Prostate gland (tissue), 2 donors: ENCODE measurements around the gene VPS26C. TPM values are rescaled to one million over a fixed set of nuclear protein-coding genes. Genes with fewer than 3 reads are reported as not detected.

Experiments used
- DNase-seq: peaks from one replicate; pipeline ENCODE4 v3.0.0-alpha.2; 2019; ENCODE audit warnings: low spot score
- H3K27ac ChIP-seq, 2 donors: fragments of 200-600 bp; sonication (generic); 2 replicates each; pipeline ENCODE4 v1.5.1; 2017 to 2019
- H3K27me3 ChIP-seq: fragments of 200-600 bp; sonication (generic); replicated peaks from 2 replicates; pipeline ENCODE4 v1.5.1; 2019; ENCODE audit not compliant: insufficient read depth
- H3K36me3 ChIP-seq, 2 donors: fragments of 200-600 bp; sonication (generic); 1 replicate in 1 of 2; 2 replicates in 1 of 2; pipeline versions ENCODE4 v1.5.1 to v1.8.1; 2017 to 2019
- H3K4me1 ChIP-seq: fragments of 200-600 bp; sonication (generic); replicated peaks from 2 replicates; pipeline ENCODE4 v1.5.1; 2019
- H3K4me3 ChIP-seq, 2 donors: fragments of 200-600 bp; sonication (generic); 2 replicates each; pipeline ENCODE4 v1.5.1; 2017 to 2019
- H3K9me3 ChIP-seq: fragments of 200-600 bp; sonication (generic); 2 replicates; pipeline ENCODE4 v1.5.1; 2017
- CTCF ChIP-seq, 4 experiments: fragments of 200-600 bp in 2 of 4; fragments of 450-650 bp in 2 of 4; sonication (generic) in 2 of 4; IDR thresholded peaks; 1 replicate in 3 of 4; 2 replicates in 1 of 4; pipeline ENCODE4 v1.5.1; 2016 to 2019; ENCODE audit warnings: antibody characterized with exemption in 4 of 4, mild to moderate bottlenecking in 2 of 4, moderate library complexity in 2 of 4
- POLR2A ChIP-seq: fragments of 450-650 bp; IDR thresholded peaks from one replicate; pipeline ENCODE4 v1.6.1; 2016; ENCODE audit warnings: antibody characterized with exemption, mild to moderate bottlenecking
- POLR2AphosphoS5 ChIP-seq: sonication (generic); formaldehyde crosslinking; IDR thresholded peaks from one replicate; pipeline ENCODE4 v1.6.1; 2017; ENCODE audit warnings: antibody characterized with exemption
- WGBS: methylation state at CpG from one replicate; pipeline ENCODE4 v1.1.5; 2018; 5-methylcytosine and 5-hydroxymethylcytosine counted together
- intact Hi-C: fragments of 100-400 bp; cut with DNase I; formaldehyde crosslinking; loops from one replicate; pipeline ENCODE4 v1.14.2; 2022
- total RNA-seq, 2 donors: library from RNA; depleted of rRNA; stranded (reverse); fragments of >200 nt; gene quantifications; one replicate each; pipeline ENCODE4 v1.1.0, GENCODE V29; 2016

The VPS26C gene
- total RNA-seq, 2 donors from 2014 or later, result 36.8 to 46.1 TPM

GRCh38 chr21:37273440-37273839 is 6.3 kb upstream of the VPS26C start:
- intact Hi-C loops, result no loop called here
- no peaks in the 10 kb centered on the region for H3K27me3 ChIP-seq
- H3K4me3 ChIP-seq, result no peak overlapping the region
- TF ChIP-seq POLR2AphosphoS5, result no peak
- TF ChIP-seq POLR2A, result no peak
- TF ChIP-seq CTCF (IDR thresholded peaks at IDR 0.05), result no peak
- no peaks in the 10 kb centered on the region for H3K4me1 ChIP-seq
- 69% methylated on average over 1 of the region's 1 CpG for WGBS
- no peaks in the 10 kb centered on the region for H3K36me3 ChIP-seq
- no peak for DNase-seq
- H3K27ac ChIP-seq, result no peak overlapping the region
- no peaks in the 10 kb centered on the region for H3K9me3 ChIP-seq

DNA sequence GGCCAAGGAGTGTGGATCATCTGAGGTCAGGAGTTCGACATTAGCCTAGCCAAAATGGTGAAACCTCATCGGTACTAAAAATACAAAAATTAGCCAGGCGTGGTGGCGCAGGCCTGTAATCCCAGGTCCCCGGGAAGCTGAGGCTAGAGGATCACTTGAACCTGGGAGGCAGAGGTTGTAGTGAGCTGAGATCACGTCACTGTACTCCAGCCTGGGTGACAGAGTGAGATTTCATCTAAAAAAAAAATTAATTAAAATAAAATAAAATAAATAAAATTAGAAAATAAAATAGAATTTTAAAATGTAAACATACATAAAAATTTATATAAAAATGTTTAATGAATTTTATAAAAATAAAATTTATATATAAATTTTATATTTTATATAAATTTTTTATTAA is 5.8 kb upstream of the VPS26C start:
- no peak for DNase-seq
- intact Hi-C loops, result no loop called here
- 97% methylated on average over 6 of the region's 6 CpGs for WGBS

DNA sequence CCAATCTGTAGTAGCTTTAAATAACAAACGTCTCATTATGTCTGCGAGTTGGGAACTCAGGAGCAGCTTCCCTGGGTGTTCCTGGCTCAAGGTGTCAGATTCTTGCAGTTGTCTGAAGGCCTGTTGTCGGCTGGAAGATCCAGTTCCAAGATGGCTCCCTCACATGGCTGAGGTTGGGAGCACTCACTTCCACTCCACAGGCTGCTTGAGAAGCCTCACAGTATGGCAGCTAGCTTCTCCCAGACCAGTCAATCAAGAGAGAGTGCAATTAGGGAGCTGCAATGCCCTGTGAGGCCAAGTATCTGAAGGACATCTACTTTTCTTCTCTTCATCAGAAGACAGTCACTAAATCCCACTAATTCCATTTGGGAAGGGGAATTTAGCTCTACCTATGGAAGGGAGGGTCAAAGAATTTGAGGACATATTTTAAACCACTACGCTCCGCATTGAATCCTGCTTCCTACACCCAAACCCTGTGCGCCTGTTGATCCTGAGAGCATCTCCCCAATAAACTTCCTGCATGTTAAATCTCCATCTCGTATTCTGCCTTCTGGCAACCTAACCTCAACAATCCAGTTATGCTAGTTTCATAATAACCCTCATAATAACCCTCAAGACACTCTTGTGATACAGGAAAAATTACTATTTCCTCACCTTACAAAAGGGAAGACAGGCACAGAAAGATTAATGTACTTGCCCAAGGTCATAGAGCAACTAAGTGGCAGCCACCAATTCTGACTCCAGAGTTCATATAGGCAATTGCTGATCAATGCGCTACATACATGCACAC is 3.6 kb upstream of the VPS26C start:
- Histone ChIP-seq H3K27ac (no peak overlapping the region), H3K4me3 (no peak overlapping the region), H3K36me3 (no peaks in the 10 kb centered on the region), H3K27me3 (no peaks in the 10 kb centered on the region), H3K9me3 (no peaks in the 10 kb centered on the region), H3K4me1 (peaks cover 4% of the 10 kb centered on the region)
- WGBS, result 78% methylated on average over 8 of the region's 8 CpGs
- intact Hi-C loops, result no loop called here
- TF ChIP-seq POLR2A, result no peak
- TF ChIP-seq POLR2AphosphoS5, result no peak
- no peak for TF ChIP-seq CTCF (IDR thresholded peaks at IDR 0.05)
- no peak for DNase-seq

More for the DNA sequence above, 5.8 kb upstream of the VPS26C start:
- no peaks in the 10 kb centered on the region for H3K27me3 ChIP-seq
- no peaks in the 10 kb centered on the region for H3K9me3 ChIP-seq
- H3K4me1 ChIP-seq, result no peaks in the 10 kb centered on the region
- no peaks in the 10 kb centered on the region for H3K36me3 ChIP-seq
- TF ChIP-seq CTCF (IDR thresholded peaks at IDR 0.05) (no peak), POLR2AphosphoS5 (no peak), POLR2A (no peak)
- no peak overlapping the region for H3K27ac ChIP-seq
- H3K4me3 ChIP-seq, result no peak overlapping the region

DNA sequence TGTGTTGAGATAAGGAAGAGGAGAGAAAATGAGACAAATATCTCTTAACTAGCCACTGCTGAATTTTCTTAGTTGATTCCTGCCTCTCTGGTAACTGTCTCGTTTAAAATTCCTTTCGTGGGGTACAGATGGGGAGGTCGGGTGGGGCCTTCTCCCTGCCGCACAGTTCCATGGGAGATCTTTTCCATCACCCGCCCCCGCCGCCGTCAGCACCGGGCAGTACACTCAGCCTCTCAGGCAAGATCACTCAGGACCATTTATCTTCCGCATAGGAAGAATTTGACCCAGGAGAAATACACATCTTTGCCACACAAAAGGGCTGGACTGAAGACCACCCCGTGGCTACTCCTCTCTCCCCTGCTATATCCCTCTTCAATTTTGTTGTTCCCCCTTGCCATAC is 2.3 kb upstream of the VPS26C start:
- Histone ChIP-seq H3K27ac (no peak overlapping the region), H3K36me3 (no peaks in the 10 kb centered on the region), H3K4me3 (no peak overlapping the region), H3K9me3 (no peaks in the 10 kb centered on the region), H3K27me3 (no peaks in the 10 kb centered on the region), H3K4me1 (peaks cover 4% of the 10 kb centered on the region)
- WGBS, result 94% methylated on average over 11 of the region's 11 CpGs
- intact Hi-C loops, result loop anchor here (5.0 kb wide), 1 partner anchor 293 kb away; no protein-coding TSS in a partner anchor
- TF ChIP-seq POLR2AphosphoS5 (no peak), POLR2A (no peak), CTCF (IDR thresholded peaks at IDR 0.05) (no peak)
- no peak for DNase-seq

DNA sequence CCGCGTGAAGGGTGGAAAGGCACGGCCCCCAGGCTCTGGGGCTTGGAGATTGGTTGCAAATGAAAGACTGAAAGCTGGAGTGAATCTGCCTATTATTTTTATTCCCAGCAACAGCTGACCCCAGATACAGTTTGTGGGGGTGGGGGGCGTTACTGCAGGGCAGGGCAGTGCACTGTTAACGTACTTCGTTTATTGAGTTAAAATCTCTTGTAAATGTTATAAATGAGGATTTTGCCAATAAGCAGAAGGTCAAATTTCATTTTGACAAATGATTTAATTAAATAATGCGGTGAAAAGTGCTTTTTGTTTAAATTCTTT is 1.0 kb upstream of the VPS26C start:
- no peaks in the 10 kb centered on the region for H3K36me3 ChIP-seq
- H3K4me3 ChIP-seq, result peak overlapping the region; percentile 74 to 81
- intact Hi-C loops, result loop anchor here (5.0 kb wide), 1 partner anchor 294 kb away; no protein-coding TSS in a partner anchor
- no peaks in the 10 kb centered on the region for H3K9me3 ChIP-seq
- peaks cover 4% of the 10 kb centered on the region for H3K4me1 ChIP-seq
- DNase-seq, result no peak
- TF ChIP-seq POLR2AphosphoS5 (no peak), CTCF (IDR thresholded peaks at IDR 0.05) (no peak), POLR2A (no peak)
- under 1% methylated on average over 7 of the region's 7 CpGs for WGBS
- H3K27me3 ChIP-seq, result no peaks in the 10 kb centered on the region
- peak overlapping the region; percentile 94 to 96 for H3K27ac ChIP-seq
